Chondrocyte (in vitro differentiated cells): ENCODE results near the gene TMEM125. TPM values are rescaled to one million over a fixed set of nuclear protein-coding genes. Genes with fewer than 3 reads are reported as not detected.

ENCODE experiments used
- DNase-seq: peaks from one replicate; pipeline ENCODE4 v3.0.0; 2021; ENCODE audit warnings: mixed read lengths, low spot score
- H3K27ac Mint-ChIP-seq: one replicate; pipeline ENCODE4 v1.8.0; 2021; ENCODE audit warnings: mild to moderate bottlenecking, moderate library complexity, mixed read lengths; ENCODE audit not compliant: unreplicated experiment
- H3K27me3 Mint-ChIP-seq: 2 replicates; pipeline ENCODE4 v1.8.0; 2021; ENCODE audit warnings: low read depth, mixed read lengths
- H3K36me3 Mint-ChIP-seq: 2 replicates; pipeline ENCODE4 v1.8.0; 2021; ENCODE audit warnings: low read depth, mixed read lengths
- H3K4me1 Mint-ChIP-seq: 2 replicates; pipeline ENCODE4 v1.8.0; 2021; ENCODE audit warnings: low read depth, mild to moderate bottlenecking, mixed read lengths
- H3K4me3 Mint-ChIP-seq: one replicate; pipeline ENCODE4 v1.8.0; 2021; ENCODE audit warnings: mild to moderate bottlenecking, moderate library complexity, mixed read lengths; ENCODE audit not compliant: unreplicated experiment
- H3K9me3 Mint-ChIP-seq: 2 replicates; pipeline ENCODE4 v1.8.0; 2021; ENCODE audit warnings: low read depth, mixed read lengths
- CTCF ChIP-seq: fragments of 200-600 bp; sonication (generic); IDR thresholded peaks from 2 replicates; pipeline ENCODE4 v1.5.0; 2021; ENCODE audit warnings: antibody characterized with exemption, mild to moderate bottlenecking, moderate library complexity
- total RNA-seq: library from RNA; stranded (reverse); gene quantifications from 3 replicates; pipeline ENCODE4 v1.2.1, GENCODE V29; 2021

Gene TMEM125
- total RNA-seq, 1 donor from 2014 or later: not detected

GRCh38 chr1:43253876-43254275 is 15.9 kb upstream of the TMEM125 start:
- H3K9me3 Mint-ChIP-seq: no peaks in the 10 kb centered on the region
- H3K27ac Mint-ChIP-seq: no peak overlapping the region
- H3K4me3 Mint-ChIP-seq: no peak overlapping the region
- peaks cover 26% of the 10 kb centered on the region for H3K27me3 Mint-ChIP-seq
- TF ChIP-seq CTCF: no peak
- peak; percentile 51 for DNase-seq
- no peaks in the 10 kb centered on the region for H3K4me1 Mint-ChIP-seq
- no peaks in the 10 kb centered on the region for H3K36me3 Mint-ChIP-seq

GRCh38 chr1:43255438-43256210 is 14.2 kb upstream of the TMEM125 start:
- Mint-ChIP-seq H3K27ac (no peak overlapping the region), H3K36me3 (no peaks in the 10 kb centered on the region), H3K4me1 (no peaks in the 10 kb centered on the region), H3K4me3 (no peak overlapping the region), H3K27me3 (peaks cover 26% of the 10 kb centered on the region), H3K9me3 (no peaks in the 10 kb centered on the region)
- peak; percentile 66 for DNase-seq
- TF ChIP-seq CTCF: no peak

GRCh38 chr1:43256675-43257570 is 12.9 kb upstream of the TMEM125 start:
- H3K27ac Mint-ChIP-seq: no peak overlapping the region
- peak; percentile 26 for DNase-seq
- H3K27me3 Mint-ChIP-seq: peaks cover 20% of the 10 kb centered on the region
- no peaks in the 10 kb centered on the region for H3K36me3 Mint-ChIP-seq
- peaks cover 4% of the 10 kb centered on the region for H3K9me3 Mint-ChIP-seq
- no peak for TF ChIP-seq CTCF
- no peaks in the 10 kb centered on the region for H3K4me1 Mint-ChIP-seq
- H3K4me3 Mint-ChIP-seq: no peak overlapping the region

GRCh38 chr1:43258370-43258769 is 11.4 kb upstream of the TMEM125 start:
- peaks cover 9% of the 10 kb centered on the region for H3K9me3 Mint-ChIP-seq
- no peak for TF ChIP-seq CTCF

GRCh38 chr1:43265431-43265830 is 4.4 kb upstream of the TMEM125 start:
- no peaks in the 10 kb centered on the region for H3K27me3 Mint-ChIP-seq
- no peak overlapping the region for H3K27ac Mint-ChIP-seq
- no peak overlapping the region for H3K4me3 Mint-ChIP-seq
- peaks cover 6% of the 10 kb centered on the region for H3K36me3 Mint-ChIP-seq
- no peak for TF ChIP-seq CTCF
- peaks cover 9% of the 10 kb centered on the region for H3K4me1 Mint-ChIP-seq
- H3K9me3 Mint-ChIP-seq: peaks cover 13% of the 10 kb centered on the region
- no peak for DNase-seq

More at GRCh38 chr1:43258370-43258769, 11.4 kb upstream of the TMEM125 start:
- Mint-ChIP-seq H3K27me3 (peaks cover 11% of the 10 kb centered on the region), H3K4me3 (no peak overlapping the region), H3K27ac (no peak overlapping the region), H3K36me3 (peaks cover 2% of the 10 kb centered on the region), H3K4me1 (no peaks in the 10 kb centered on the region)
- no peak for DNase-seq
